ENCODE measurements around the gene MGAT4B. TPM values are rescaled to one million over a fixed set of nuclear protein-coding genes. Genes with fewer than 3 reads are reported as not detected.

The MGAT4B gene
- total RNA-seq, 2 donors from 2014 or later = 165 to 177 TPM

DNA sequence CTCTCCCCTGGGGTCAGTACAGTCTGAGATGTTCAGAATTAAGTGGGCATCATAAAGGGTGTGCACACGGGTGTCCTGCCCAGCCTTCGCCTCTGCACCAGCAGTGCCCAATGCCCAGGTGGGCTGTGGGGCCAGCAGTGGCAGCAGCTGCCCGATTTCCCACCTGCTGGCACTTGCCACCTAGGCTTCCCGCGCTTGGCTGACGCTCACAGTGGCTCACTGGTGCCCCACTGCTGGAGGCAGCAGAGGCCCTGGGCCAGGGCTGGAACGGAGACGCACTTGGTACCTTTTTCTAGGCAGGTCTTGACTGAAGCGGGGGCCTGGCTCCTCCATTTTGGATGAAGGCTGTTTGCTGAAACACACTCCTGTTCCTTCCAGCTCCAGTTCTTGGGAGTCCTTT, 35.0 kb upstream of the MGAT4B start:
- Mint-ChIP-seq H3K4me3 (no peak overlapping the region), H3K9me3 (peaks cover 32% of the 10 kb centered on the region), H3K36me3 (ENCODE audit: low read depth) (peaks cover 74% of the 10 kb centered on the region), H3K4me1 (no peaks in the 10 kb centered on the region), H3K27me3 (ENCODE audit: insufficient read depth) (no peaks in the 10 kb centered on the region), H3K27ac (no peak overlapping the region)
- no peak for DNase-seq
- no peaks in the 10 kb centered on the region for H3K4me1 ChIP-seq (ENCODE audit: control insufficient read depth, insufficient read depth, low read length)
- H3K27me3 ChIP-seq (ENCODE audit: control insufficient read depth, insufficient read depth, low read length, poor library complexity, severe bottlenecking) = no peaks in the 10 kb centered on the region
- WGBS, 2 experiments (ENCODE audit: insufficient coverage in 1 of 2, insufficient read length in 1 of 2) = 94 to 100% methylated on average over 5 to 9 of the region's 9 CpGs
- TF ChIP-seq, protein P1, sequence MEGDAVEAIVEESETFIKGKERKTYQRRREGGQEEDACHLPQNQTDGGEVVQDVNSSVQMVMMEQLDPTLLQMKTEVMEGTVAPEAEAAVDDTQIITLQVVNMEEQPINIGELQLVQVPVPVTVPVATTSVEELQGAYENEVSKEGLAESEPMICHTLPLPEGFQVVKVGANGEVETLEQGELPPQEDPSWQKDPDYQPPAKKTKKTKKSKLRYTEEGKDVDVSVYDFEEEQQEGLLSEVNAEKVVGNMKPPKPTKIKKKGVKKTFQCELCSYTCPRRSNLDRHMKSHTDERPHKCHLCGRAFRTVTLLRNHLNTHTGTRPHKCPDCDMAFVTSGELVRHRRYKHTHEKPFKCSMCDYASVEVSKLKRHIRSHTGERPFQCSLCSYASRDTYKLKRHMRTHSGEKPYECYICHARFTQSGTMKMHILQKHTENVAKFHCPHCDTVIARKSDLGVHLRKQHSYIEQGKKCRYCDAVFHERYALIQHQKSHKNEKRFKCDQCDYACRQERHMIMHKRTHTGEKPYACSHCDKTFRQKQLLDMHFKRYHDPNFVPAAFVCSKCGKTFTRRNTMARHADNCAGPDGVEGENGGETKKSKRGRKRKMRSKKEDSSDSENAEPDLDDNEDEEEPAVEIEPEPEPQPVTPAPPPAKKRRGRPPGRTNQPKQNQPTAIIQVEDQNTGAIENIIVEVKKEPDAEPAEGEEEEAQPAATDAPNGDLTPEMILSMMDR (conservative IDR thresholded peaks at IDR 0.05) = no peak
- no peak overlapping the region for H3K9ac ChIP-seq (ENCODE audit: extremely low read depth, low read length, poor library complexity, severe bottlenecking)
- H3K27ac ChIP-seq (ENCODE audit: low read depth, low read length) = no peak overlapping the region
- peaks cover 71% of the 10 kb centered on the region for H3K36me3 ChIP-seq (ENCODE audit: control insufficient read depth, insufficient read depth, low read length)
- no peak overlapping the region for H3K4me3 ChIP-seq (ENCODE audit: low read length)
- peaks cover 31% of the 10 kb centered on the region for H3K9me3 ChIP-seq (ENCODE audit: control insufficient read depth, low read length)

DNA sequence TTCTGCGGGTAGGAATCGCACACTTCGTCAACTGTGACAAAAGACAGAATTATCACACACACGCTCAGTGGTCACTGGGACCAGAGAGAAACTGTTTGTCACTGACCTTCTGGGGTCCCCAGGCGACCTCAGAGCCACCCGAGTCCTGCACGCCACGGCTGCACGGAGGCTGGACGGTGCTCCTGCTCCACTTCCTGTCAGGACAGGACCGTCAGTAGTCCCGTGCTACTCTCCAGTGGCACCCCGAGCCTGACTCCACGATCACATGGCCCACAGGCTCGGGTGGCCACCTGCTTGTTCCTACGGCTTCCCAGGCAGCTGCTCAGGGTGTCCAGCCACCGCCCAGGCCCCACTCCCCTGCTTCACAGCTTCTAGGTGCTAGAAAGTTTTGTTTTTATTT, 34.1 kb upstream of the MGAT4B start:
- Mint-ChIP-seq H3K36me3 (ENCODE audit: low read depth) (peaks cover 83% of the 10 kb centered on the region), H3K27me3 (ENCODE audit: insufficient read depth) (no peaks in the 10 kb centered on the region), H3K4me3 (no peak overlapping the region), H3K4me1 (no peaks in the 10 kb centered on the region), H3K9me3 (peaks cover 27% of the 10 kb centered on the region), H3K27ac (no peak overlapping the region)
- TF ChIP-seq, protein P1 (conservative IDR thresholded peaks at IDR 0.05) = no peak
- no peak for DNase-seq
- H3K27me3 ChIP-seq (ENCODE audit: control insufficient read depth, insufficient read depth, low read length, poor library complexity, severe bottlenecking) = no peaks in the 10 kb centered on the region
- H3K36me3 ChIP-seq (ENCODE audit: control insufficient read depth, insufficient read depth, low read length) = peaks cover 71% of the 10 kb centered on the region
- H3K27ac ChIP-seq (ENCODE audit: low read depth, low read length) = no peak overlapping the region
- 90 to 93% methylated on average over 15 to 17 of the region's 17 CpGs for WGBS, 2 experiments (ENCODE audit: insufficient coverage in 1 of 2, insufficient read length in 1 of 2)
- no peaks in the 10 kb centered on the region for H3K4me1 ChIP-seq (ENCODE audit: control insufficient read depth, insufficient read depth, low read length)
- no peak overlapping the region for H3K9ac ChIP-seq (ENCODE audit: extremely low read depth, low read length, poor library complexity, severe bottlenecking)
- no peak overlapping the region for H3K4me3 ChIP-seq (ENCODE audit: low read length)
- H3K9me3 ChIP-seq (ENCODE audit: control insufficient read depth, low read length) = peaks cover 22% of the 10 kb centered on the region

DNA sequence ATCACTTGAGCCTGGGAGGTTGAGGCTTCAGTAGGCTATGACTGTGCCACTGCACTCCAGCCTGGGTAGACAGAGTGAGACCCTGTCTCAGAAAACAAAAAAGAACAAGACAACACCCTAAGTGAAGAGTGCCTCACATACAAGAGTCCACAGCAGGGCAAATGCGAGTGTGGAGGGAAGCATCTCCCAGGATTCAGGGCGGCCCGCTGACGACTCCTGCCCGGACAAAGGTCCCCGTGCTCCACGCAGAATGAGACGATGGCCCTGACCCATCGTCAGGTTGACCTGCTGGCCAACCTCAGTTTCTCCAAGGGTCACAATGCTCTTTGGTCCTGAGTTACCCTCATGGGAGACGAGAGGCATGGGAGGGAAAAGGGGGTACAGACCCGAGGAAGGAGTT, 33.7 kb upstream of the MGAT4B start:
- Mint-ChIP-seq H3K4me3 (no peak overlapping the region), H3K36me3 (ENCODE audit: low read depth) (peaks cover 87% of the 10 kb centered on the region), H3K9me3 (peaks cover 26% of the 10 kb centered on the region), H3K27ac (no peak overlapping the region), H3K27me3 (ENCODE audit: insufficient read depth) (no peaks in the 10 kb centered on the region), H3K4me1 (no peaks in the 10 kb centered on the region)
- no peaks in the 10 kb centered on the region for H3K4me1 ChIP-seq (ENCODE audit: control insufficient read depth, insufficient read depth, low read length)
- peaks cover 67% of the 10 kb centered on the region for H3K36me3 ChIP-seq (ENCODE audit: control insufficient read depth, insufficient read depth, low read length)
- DNase-seq = no peak
- no peak overlapping the region for H3K27ac ChIP-seq (ENCODE audit: low read depth, low read length)
- no peak overlapping the region for H3K9ac ChIP-seq (ENCODE audit: extremely low read depth, low read length, poor library complexity, severe bottlenecking)
- H3K9me3 ChIP-seq (ENCODE audit: control insufficient read depth, low read length) = peaks cover 18% of the 10 kb centered on the region
- 92 to 97% methylated on average over 11 of the region's 11 CpGs for WGBS, 2 experiments (ENCODE audit: insufficient coverage in 1 of 2, insufficient read length in 1 of 2)
- TF ChIP-seq, protein P1 (conservative IDR thresholded peaks at IDR 0.05) = no peak
- H3K4me3 ChIP-seq (ENCODE audit: low read length) = no peak overlapping the region
- H3K27me3 ChIP-seq (ENCODE audit: control insufficient read depth, insufficient read depth, low read length, poor library complexity, severe bottlenecking) = no peaks in the 10 kb centered on the region
